Memory B cell (primary cell): ENCODE data around the gene SFR1.
"Not testable (repeated sequence)": the region's sequence is repeated elsewhere in the genome, so short reads cannot be mapped to it uniquely, and the experiment has no call there.

Source experiments
- ATAC-seq: fragments of 150-1000 bp; cut with Tn5 transposase; 2 replicates; pipeline ENCODE4 v1.10.0; 2021; ENCODE audit warnings: low read depth, mild to moderate bottlenecking, moderate library complexity
- DNase-seq, 2 donors: peaks; one replicate each; pipeline ENCODE4 v3.0.0; 2022; ENCODE audit warnings: low spot score in 2 of 2
- H3K27ac Mint-ChIP-seq: one replicate; pipeline ENCODE4 v1.8.0; 2022; ENCODE audit warnings: mild to moderate bottlenecking, moderate library complexity, mixed read lengths
- H3K27me3 Mint-ChIP-seq: one replicate; pipeline ENCODE4 v1.8.0; 2022; ENCODE audit warnings: mixed read lengths
- H3K36me3 Mint-ChIP-seq: one replicate; pipeline ENCODE4 v1.8.0; 2022; ENCODE audit warnings: mild to moderate bottlenecking, mixed read lengths
- H3K4me1 Mint-ChIP-seq: one replicate; pipeline ENCODE4 v1.8.0; 2022; ENCODE audit warnings: mixed read lengths
- H3K4me3 Mint-ChIP-seq: one replicate; pipeline ENCODE4 v1.8.0; 2022; ENCODE audit warnings: mild to moderate bottlenecking, moderate library complexity, mixed read lengths
- H3K9me3 Mint-ChIP-seq: one replicate; pipeline ENCODE4 v1.8.0; 2022; ENCODE audit warnings: mixed read lengths

Gene SFR1

DNA sequence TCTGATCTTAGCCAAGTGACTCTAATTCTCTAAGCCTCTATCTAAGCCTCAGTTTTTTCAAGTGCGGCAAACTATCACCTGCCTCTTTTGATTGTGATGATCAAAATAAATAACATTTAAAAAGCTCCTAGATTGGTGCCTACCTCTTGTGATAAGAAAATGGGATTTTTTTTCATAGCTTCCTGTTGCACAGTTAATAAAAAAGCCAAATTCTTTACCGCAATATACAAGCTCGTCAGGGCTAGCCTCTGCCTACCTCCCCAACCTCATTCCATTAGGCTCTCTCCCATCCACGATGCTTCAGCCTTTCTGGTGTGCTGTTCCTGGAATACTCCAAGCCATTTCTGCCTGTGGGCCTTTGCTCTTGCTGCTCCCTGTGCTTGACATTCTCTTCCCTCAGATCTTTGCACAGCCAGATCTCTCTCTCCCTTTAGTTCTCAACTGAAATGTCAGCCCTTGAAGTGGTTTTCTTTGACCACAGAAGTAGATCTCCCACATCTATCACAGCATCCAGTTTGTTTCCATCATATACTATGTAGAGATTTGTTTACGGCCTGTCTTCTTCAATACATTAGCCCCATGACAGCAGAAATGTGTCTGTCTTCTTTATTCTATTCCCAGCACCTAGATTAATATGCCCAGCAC is 48.8 kb downstream of the SFR1 start:
- DNase-seq (no peak), ATAC-seq (no peak)
- H3K9me3 Mint-ChIP-seq = peaks cover 3% of the 10 kb centered on the region
- H3K36me3 Mint-ChIP-seq = peaks cover 2% of the 10 kb centered on the region
- no peak overlapping the region for H3K27ac Mint-ChIP-seq
- H3K4me3 Mint-ChIP-seq = no peak overlapping the region
- H3K4me1 Mint-ChIP-seq = no peaks in the 10 kb centered on the region
- peaks cover 19% of the 10 kb centered on the region for H3K27me3 Mint-ChIP-seq

DNA sequence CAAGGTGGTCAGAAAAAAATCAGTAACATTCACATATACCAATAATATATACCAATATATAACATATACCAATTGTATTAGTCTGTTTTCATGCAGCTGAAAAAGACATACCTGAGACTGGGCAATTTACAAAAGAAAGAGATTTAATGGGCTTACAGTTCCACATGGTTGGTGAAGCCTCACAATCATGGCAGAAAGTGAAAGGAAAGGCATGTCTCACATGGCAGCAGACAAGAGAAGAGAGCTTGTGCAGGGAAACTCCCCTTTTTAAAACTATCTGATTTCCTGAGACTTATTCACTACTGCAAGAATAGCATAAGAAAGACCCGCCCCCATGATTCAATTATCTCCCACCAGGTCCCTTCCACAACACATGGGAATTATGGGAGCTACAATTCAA is 52.2 kb downstream of the SFR1 start:
- peaks cover 13% of the 10 kb centered on the region for H3K27me3 Mint-ChIP-seq
- not testable (repeated sequence) for H3K4me1 Mint-ChIP-seq, H3K9me3 Mint-ChIP-seq, H3K27ac Mint-ChIP-seq, H3K36me3 Mint-ChIP-seq, DNase-seq, H3K4me3 Mint-ChIP-seq
- peak; percentile 42 for ATAC-seq
